HCT116 (cell line): ENCODE results near the gene C1S. TPM values are rescaled to one million over a fixed set of nuclear protein-coding genes. Genes with fewer than 3 reads are reported as not detected.

Experiments used
- ATAC-seq: fragments of 200-7000 bp; cut with Tn5 transposase; 2 replicates; pipeline ENCODE4 v1.9.1; 2020; ENCODE audit warnings: mild to moderate bottlenecking, moderate library complexity
- BruUV-seq: library from RNA; stranded (reverse); fragments of 400-500 nt; replicated peaks from 2 replicates; lab custom pipeline; 2021; lab: Mats Ljungman, UMichigan
- CTCF ChIA-PET: fragments of 300-600 bp; sonication (Branson Sonifier 250); formaldehyde crosslinking; loops from one replicate; lab custom pipeline; 2021; ENCODE audit warnings: antibody characterized with exemption; lab: Charles Lee
- POLR2A ChIA-PET: fragments of 300-600, 350-600 bp; sonication (Branson Sonifier 250); formaldehyde crosslinking; loops from one replicate; lab custom pipeline; 2021; ENCODE audit warnings: antibody characterized with exemption; lab: Charles Lee
- RAD21 ChIA-PET, 2 experiments: fragments of 300-600 bp; sonication (Branson Sonifier 250); formaldehyde crosslinking; loops; one replicate each; lab custom pipeline; 2023; ENCODE audit warnings: low total read pairs in 2 of 2; ENCODE audit not compliant: uncharacterized antibody in 2 of 2, unreplicated experiment in 2 of 2, low non-redundant PET in 1 of 2; lab: Charles Lee
- DNase-seq: peaks from one replicate; pipeline ENCODE4 v3.0.0-alpha.2; 2010; ENCODE audit warnings: low read depth, low spot score
- H2AFZ ChIP-seq: fragments of 200-600 bp; shearing (Covaris generic), sonication (generic); 2 replicates; pipeline ENCODE4 v1.6.1; 2017; ENCODE audit warnings: low read depth, mixed run types, mixed read lengths, antibody characterized with exemption, low read length; ENCODE audit not compliant: poor library complexity, severe bottlenecking
- H3K27ac ChIP-seq: 2 replicates; pipeline ENCODE4 v1.5.1; 2012; ENCODE audit warnings: low read depth, low read length
- H3K27me3 ChIP-seq: fragments of 200-600 bp; sonication (generic); 2 replicates; pipeline ENCODE4 v1.6.1; 2016; ENCODE audit warnings: mixed run types, low read length, mixed read lengths; ENCODE audit not compliant: insufficient read depth
- H3K36me3 ChIP-seq, 2 experiments: fragments of 200-500 bp in 1 of 2; fragments of 200-600 bp in 1 of 2; sonication (Bioruptor generic) in 1 of 2; sonication (generic) in 1 of 2; 2 replicates each; pipeline versions ENCODE4 v1.5.1 to v1.6.1; 2014 to 2016; ENCODE audit warnings: low read length in 2 of 2, inconsistent platforms in 1 of 2, mixed read lengths in 1 of 2, mixed run types in 1 of 2; ENCODE audit not compliant: insufficient read depth in 2 of 2, control insufficient read depth in 1 of 2
- H3K4me1 ChIP-seq, 2 experiments: fragments of 200-600 bp in 1 of 2; sonication (generic) in 1 of 2; 2 replicates each; pipeline versions ENCODE4 v1.5.1 to v1.6.1; 2012 to 2017; ENCODE audit warnings: low read length in 2 of 2, inconsistent platforms in 1 of 2, mild to moderate bottlenecking in 1 of 2, mixed read lengths in 1 of 2, mixed run types in 1 of 2, moderate library complexity in 1 of 2; ENCODE audit not compliant: insufficient read depth in 2 of 2, control insufficient read depth in 1 of 2
- H3K4me2 ChIP-seq: fragments of 200-600 bp; sonication (generic); 2 replicates; pipeline ENCODE4 v1.6.1; 2017; ENCODE audit warnings: mixed run types, low read length, mixed read lengths
- H3K4me3 ChIP-seq, 2 experiments: fragments of 200-600 bp in 1 of 2; sonication (generic) in 1 of 2; replicated peaks in 1 of 2; 2 replicates each; pipeline ENCODE4 v1.5.1; 2011 to 2016; ENCODE audit warnings: low read length in 2 of 2, control low read depth in 1 of 2, low read depth in 1 of 2, mild to moderate bottlenecking in 1 of 2, mixed read lengths in 1 of 2, mixed run types in 1 of 2
- H3K79me2 ChIP-seq: fragments of 200-600 bp; sonication (generic); 2 replicates; pipeline ENCODE4 v1.6.1; 2017; ENCODE audit warnings: mild to moderate bottlenecking, mixed run types, low read length, moderate library complexity, mixed read lengths; ENCODE audit not compliant: insufficient read depth
- H3K9ac ChIP-seq: fragments of 200-600 bp; sonication (generic); 2 replicates; pipeline ENCODE4 v1.6.1; 2016; ENCODE audit warnings: low read length, mixed read lengths
- H3K9me2 ChIP-seq: fragments of 200-600 bp; sonication (generic), shearing (Covaris generic); 2 replicates; pipeline ENCODE4 v1.6.1; 2017; ENCODE audit warnings: mixed run types, mild to moderate bottlenecking, moderate library complexity; ENCODE audit not compliant: insufficient read depth
- H3K9me3 ChIP-seq, 2 experiments: fragments of 200-500 bp in 1 of 2; fragments of 200-600 bp in 1 of 2; sonication (Bioruptor generic) in 1 of 2; sonication (generic) in 1 of 2; 2 replicates each; pipeline ENCODE4 v1.6.1; 2014 to 2017; ENCODE audit warnings: low read length in 2 of 2, mixed read lengths in 2 of 2, inconsistent platforms in 1 of 2, low read depth in 1 of 2, mild to moderate bottlenecking in 1 of 2, mixed run types in 1 of 2, moderate library complexity in 1 of 2; ENCODE audit not compliant: control insufficient read depth in 1 of 2, insufficient read depth in 1 of 2
- H4K20me1 ChIP-seq: fragments of 200-600 bp; sonication (generic), shearing (Covaris generic); 2 replicates; pipeline ENCODE4 v1.6.1; 2017; ENCODE audit warnings: mixed run types, mild to moderate bottlenecking, moderate library complexity; ENCODE audit not compliant: insufficient read depth
- ATF3 ChIP-seq: IDR thresholded peaks from 2 replicates; pipeline ENCODE4 v1.6.1; 2012
- EGR1 ChIP-seq: IDR thresholded peaks from 2 replicates; pipeline ENCODE4 v1.6.1; 2012; ENCODE audit warnings: low read depth
- ELF1 ChIP-seq: IDR thresholded peaks from 2 replicates; pipeline ENCODE4 v1.6.1; 2012; ENCODE audit warnings: low read depth, borderline replicate concordance
- EZH2 ChIP-seq: fragments of 200-600 bp; sonication (generic); IDR thresholded peaks from 2 replicates; pipeline ENCODE4 v1.6.1; 2017; ENCODE audit warnings: antibody characterized with exemption, mixed run types
- EZH2phosphoT487 ChIP-seq: fragments of 200-600 bp; IDR thresholded peaks from 2 replicates; pipeline ENCODE4 v1.6.1; 2018; ENCODE audit warnings: antibody characterized with exemption, borderline replicate concordance
- FOSL1 ChIP-seq: IDR thresholded peaks from 2 replicates; pipeline ENCODE4 v1.6.1; 2012; ENCODE audit warnings: low read depth
- JUND ChIP-seq: IDR thresholded peaks from 2 replicates; pipeline ENCODE4 v1.6.1; 2012
- MAX ChIP-seq: IDR thresholded peaks from 2 replicates; pipeline ENCODE4 v1.6.1; 2012
- POLR2AphosphoS5 ChIP-seq: IDR thresholded peaks from 2 replicates; pipeline ENCODE4 v1.6.1; 2011; ENCODE audit warnings: mild to moderate bottlenecking, low read depth, low read length, moderate library complexity
- RAD21 ChIP-seq: IDR thresholded peaks from 2 replicates; pipeline ENCODE4 v1.6.1; 2012; ENCODE audit warnings: low read depth, mild to moderate bottlenecking
- SIN3A ChIP-seq: IDR thresholded peaks from 2 replicates; pipeline ENCODE4 v1.6.1; 2012; ENCODE audit warnings: low read depth
- SRF ChIP-seq: IDR thresholded peaks from 2 replicates; pipeline ENCODE4 v1.6.1; 2012; ENCODE audit warnings: low read depth
- TCF7L2 ChIP-seq: IDR thresholded peaks from 2 replicates; pipeline ENCODE4 v1.7.0; 2011; ENCODE audit warnings: borderline replicate concordance, inconsistent platforms; ENCODE audit not compliant: insufficient read depth, insufficient read length; ENCODE audit errors: extremely low read depth
- YY1 ChIP-seq: IDR thresholded peaks from 2 replicates; pipeline ENCODE4 v1.6.1; 2011; ENCODE audit warnings: low read length, low read depth, moderate library complexity, mild to moderate bottlenecking; ENCODE audit not compliant: insufficient replicate concordance; ENCODE audit errors: extremely low read depth
- ZNF274 ChIP-seq: fragments of 200-500 bp; sonication (Bioruptor generic); IDR thresholded peaks from 2 replicates; pipeline ENCODE4 v1.6.1; 2014; ENCODE audit warnings: mild to moderate bottlenecking, low read depth, low read length, inconsistent platforms
- intact Hi-C: fragments of 100-400 bp; cut with micrococcal nuclease; formaldehyde crosslinking; loops from 2 replicates; pipeline ENCODE4 v1.10.0; 2022
- total RNA-seq: library from RNA; stranded (reverse); gene quantifications from one replicate; pipeline ENCODE4 v1.2.1, GENCODE V29; 2021; ENCODE audit not compliant: unreplicated experiment

Gene C1S
- total RNA-seq, 1 experiment from 2014 or later: 2.4 TPM

- Histone ChIP-seq H3K36me3 (peaks cover 0 to 4% of the 10 kb centered on the region in 2 experiments; a peak in 1 of 4 replicates), H3K4me2 (no peak overlapping the region), H3K27ac (no peak overlapping the region), H3K4me1 (peaks cover 0 to 4% of the 10 kb centered on the region in 2 experiments; a peak in 1 of 4 replicates), H3K9me3 (no peaks in the 10 kb centered on the region), H4K20me1 (no peaks in the 10 kb centered on the region), H3K79me2 (no peaks in the 10 kb centered on the region), H2AFZ (no peak overlapping the region), H3K4me3 (no peak overlapping the region), H3K9me2 (no peaks in the 10 kb centered on the region), H3K27me3 (no peaks in the 10 kb centered on the region), H3K9ac (no peak overlapping the region)
- RAD21 ChIA-PET: no interaction called here
- POLR2A ChIA-PET: interaction anchor here (1.7 kb wide), 1 partner anchor 175 kb away, joined by 4 read pairs; the partner anchor contains the start of genes C12orf57 and RNU7-1
- no peak for DNase-seq
- TF ChIP-seq EGR1 (no peak), RAD21 (no peak), ELF1 (no peak), SRF (no peak), TCF7L2 (no peak)
- no peak for ATAC-seq
- CTCF ChIA-PET: no interaction called here
- intact Hi-C loops: no loop called here
- BruUV-seq: no TSS peak
Measured at GRCh38 chr12:7118881-7119280, 58.4 kb downstream of the C1S start.

GRCh38 chr12:7120166-7120565 lies 59.6 kb downstream of the C1S start:
- no peak for TF ChIP-seq FOSL1
- TF ChIP-seq RAD21: no peak
- TF ChIP-seq SRF: no peak
- no peak for TF ChIP-seq ATF3
- no peak for TF ChIP-seq ELF1
- TF ChIP-seq TCF7L2: no peak
- no peak for TF ChIP-seq YY1
- TF ChIP-seq ZNF274: no peak
- no peak for TF ChIP-seq EZH2phosphoT487
- TF ChIP-seq SIN3A: no peak
- TF ChIP-seq MAX: no peak
- no peak for TF ChIP-seq POLR2AphosphoS5
- TF ChIP-seq EZH2: no peak
- no peak for TF ChIP-seq JUND
- Histone ChIP-seq H3K4me3 (no peak overlapping the region), H3K9me2 (no peaks in the 10 kb centered on the region), H4K20me1 (no peaks in the 10 kb centered on the region), H3K27ac (no peak overlapping the region), H3K9ac (no peak overlapping the region), H3K36me3 (no peaks in the 10 kb centered on the region), H3K9me3 (no peaks in the 10 kb centered on the region), H3K27me3 (no peaks in the 10 kb centered on the region), H3K4me2 (no peak overlapping the region), H3K79me2 (no peaks in the 10 kb centered on the region), H2AFZ (no peak overlapping the region), H3K4me1 (peaks cover 0 to 4% of the 10 kb centered on the region in 2 experiments; a peak in 1 of 4 replicates)
- ChIA-PET RAD21 (no interaction called here), POLR2A (no interaction called here), CTCF (no interaction called here)
- DNase-seq (no peak), ATAC-seq (no peak)
- intact Hi-C loops: no loop called here
- no TSS peak for BruUV-seq
